GM19239 (cell line): Measurements from ENCODE around the gene PROSER3.
"Not testable (repeated sequence)": the region's sequence is repeated elsewhere in the genome, so short reads cannot be mapped to it uniquely, and the experiment has no call there.

Experiments used
- DNase-seq: peaks from one replicate; pipeline ENCODE4 v3.0.0; 2011; ENCODE audit warnings: low spot score; ENCODE audit not compliant: insufficient read length
- FAIRE-seq: peaks from 2 replicates; lab custom pipeline; 2011; peaks lifted over from hg19 to GRCh38; lab: Jason Lieb, UNC

Gene PROSER3

GRCh38 chr19:35751839-35752745 lies 5.9 kb upstream of the PROSER3 start:
- DNase-seq (no peak), FAIRE-seq (no peak)

- FAIRE-seq: no peak
- DNase-seq: no peak
These were observed 5.1 kb upstream of the PROSER3 start for GRCh38 chr19:35752746-35753350.

- no peak for DNase-seq
These were observed 4.2 kb upstream of the PROSER3 start for GRCh38 chr19:35753634-35754369.

GRCh38 chr19:35754370-35755130 lies 3.4 kb upstream of the PROSER3 start:
- DNase-seq: no peak
- FAIRE-seq: no peak

More at GRCh38 chr19:35753634-35754369, 4.2 kb upstream of the PROSER3 start:
- no peak for FAIRE-seq

GRCh38 chr19:35755131-35755549 lies 2.8 kb upstream of the PROSER3 start:
- no peak for FAIRE-seq
- no peak for DNase-seq

- DNase-seq (no peak), FAIRE-seq (no peak)
These were observed 2.2 kb upstream of the PROSER3 start for GRCh38 chr19:35755550-35756376.

- no peak for FAIRE-seq
These were observed 1.4 kb upstream of the PROSER3 start, which contains the start of gene HSPB6 for GRCh38 chr19:35756377-35757230. TSS of gene HSPB6 (minus strand) at chr19:35757029. CDS start at chr19:35757008, 21 bp downstream.

GRCh38 chr19:35757231-35757748 lies 686 bp upstream of the PROSER3 start:
- DNase-seq (no peak), FAIRE-seq (no peak)

More at GRCh38 chr19:35756377-35757230, 1.4 kb upstream of the PROSER3 start, which contains the start of gene HSPB6:
- no peak for DNase-seq

GRCh38 chr19:35759697-35760096 lies 1.7 kb downstream of the PROSER3 start:
- DNase-seq (no peak), FAIRE-seq (no peak)

GRCh38 chr19:35760711-35761349 lies 2.9 kb downstream of the PROSER3 start:
- FAIRE-seq (no peak), DNase-seq (no peak)

- no peak for FAIRE-seq
- DNase-seq: no peak
These were observed 6.7 kb downstream of the PROSER3 start for GRCh38 chr19:35764432-35765315.

- FAIRE-seq (no peak), DNase-seq (no peak)
These were observed 8.7 kb downstream of the PROSER3 start for GRCh38 chr19:35766571-35767104.

- no peak for FAIRE-seq
- no peak for DNase-seq
These were observed 9.5 kb downstream of the PROSER3 start for GRCh38 chr19:35767288-35768081.

GRCh38 chr19:35768082-35768421 lies 10.1 kb downstream of the PROSER3 start:
- DNase-seq: no peak
- no peak for FAIRE-seq

GRCh38 chr19:35772362-35772761 lies 14.4 kb downstream of the PROSER3 start:
- not testable (repeated sequence) for FAIRE-seq

More at GRCh38 chr19:35772362-35772761, 14.4 kb downstream of the PROSER3 start:
- DNase-seq: not testable (repeated sequence)
